Measurements from ENCODE around the gene PBX4. TPM values are rescaled to one million over a fixed set of nuclear protein-coding genes. Genes with fewer than 3 reads are reported as not detected.

Gene PBX4
- total RNA-seq, 1 donor from 2014 or later, result 0.93 TPM

DNA sequence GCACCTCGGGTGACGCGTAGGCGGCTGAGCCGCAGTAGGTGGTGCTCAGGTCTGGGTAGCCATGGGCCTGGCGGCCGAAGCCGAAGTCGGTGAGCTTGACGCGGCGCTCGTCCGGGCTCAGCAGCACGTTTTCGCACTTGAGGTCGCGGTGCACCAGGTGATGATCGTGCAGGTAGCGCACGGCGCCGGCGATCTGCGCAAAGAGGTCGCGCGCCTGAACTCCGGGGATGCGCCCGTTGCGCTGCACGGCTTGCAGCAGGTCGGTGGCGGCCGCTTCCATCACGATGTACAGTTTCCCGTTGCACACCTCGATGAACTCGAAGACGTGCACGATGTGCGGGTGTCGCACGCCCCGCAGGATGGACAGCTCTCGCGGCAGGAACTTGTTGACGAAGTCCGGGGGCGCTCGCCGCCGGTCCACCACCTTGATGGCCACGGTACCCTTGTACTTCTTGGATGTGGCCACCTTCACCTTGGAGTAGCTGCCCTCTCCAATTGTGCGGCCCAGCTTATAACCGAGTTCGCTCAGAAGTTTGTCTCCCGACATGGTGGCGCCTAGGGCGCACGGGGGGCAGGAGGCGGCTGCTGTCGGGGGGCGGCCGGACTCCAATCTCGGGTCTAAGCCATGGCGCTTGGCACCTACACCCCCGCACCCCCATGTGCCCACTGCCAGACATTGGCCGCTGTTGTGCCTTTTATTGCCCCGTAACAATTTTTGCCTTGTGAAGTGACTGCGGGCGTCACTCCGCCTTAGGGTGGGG is 103.4 kb downstream of the PBX4 start, which contains the start of gene TSSK6:
Gene TSSK6 (minus strand): TSS at position 668 of the 761 bp plus-strand sequence. CDS start 121 bp downstream, at position 547.
- Histone ChIP-seq H3K27me3 (ENCODE audit: insufficient read depth, low read length) (no peaks in the 10 kb centered on the region), H3K79me2 (ENCODE audit: insufficient read depth, low read length) (peaks cover 34% of the 10 kb centered on the region), H3K9me3 (ENCODE audit: insufficient read depth, low read depth, low read length) (peaks cover 11% of the 10 kb centered on the region), H4K20me1 (ENCODE audit: insufficient read depth, low read length) (peaks cover 9% of the 10 kb centered on the region), H2AFZ (ENCODE audit: low read depth, low read length) (peak within 1 kb of the TSS; percentile 96), H3K4me1 (ENCODE audit: insufficient read depth, low read length) (peaks cover 5% of the 10 kb centered on the region), H3K4me2 (ENCODE audit: low read length) (peak within 1 kb of the TSS; percentile 93), H3K4me3 (ENCODE audit: insufficient read depth, low read depth, low read length) (peak within 1 kb of the TSS; percentile 95), H3K36me3 (ENCODE audit: insufficient read depth, low read length) (peaks cover 3% of the 10 kb centered on the region), H3K27ac (ENCODE audit: low read depth, low read length) (peak within 1 kb of the TSS; percentile 57), H3K9ac (ENCODE audit: low read length) (peak within 1 kb of the TSS; percentile 86)
- peaks cover 9% of the 10 kb centered on the region for H3K36me3 Mint-ChIP-seq (ENCODE audit: low read depth, unreplicated experiment)
- H3K4me1 Mint-ChIP-seq (ENCODE audit: low read depth, unreplicated experiment), result no peaks in the 10 kb centered on the region
- peak within 1 kb of the TSS; percentile 87 for H3K27ac Mint-ChIP-seq (ENCODE audit: unreplicated experiment)
- DNase-seq (ENCODE audit: low read depth), result no peak
- FAIRE-seq, result no peak
- peak within 1 kb of the TSS; percentile 93 for H3K4me3 Mint-ChIP-seq (ENCODE audit: unreplicated experiment)
- TF ChIP-seq EZH2 (IDR thresholded peaks at IDR 0.05; ENCODE audit: insufficient read depth, low read length), result no peak
- TF ChIP-seq, protein P1, sequence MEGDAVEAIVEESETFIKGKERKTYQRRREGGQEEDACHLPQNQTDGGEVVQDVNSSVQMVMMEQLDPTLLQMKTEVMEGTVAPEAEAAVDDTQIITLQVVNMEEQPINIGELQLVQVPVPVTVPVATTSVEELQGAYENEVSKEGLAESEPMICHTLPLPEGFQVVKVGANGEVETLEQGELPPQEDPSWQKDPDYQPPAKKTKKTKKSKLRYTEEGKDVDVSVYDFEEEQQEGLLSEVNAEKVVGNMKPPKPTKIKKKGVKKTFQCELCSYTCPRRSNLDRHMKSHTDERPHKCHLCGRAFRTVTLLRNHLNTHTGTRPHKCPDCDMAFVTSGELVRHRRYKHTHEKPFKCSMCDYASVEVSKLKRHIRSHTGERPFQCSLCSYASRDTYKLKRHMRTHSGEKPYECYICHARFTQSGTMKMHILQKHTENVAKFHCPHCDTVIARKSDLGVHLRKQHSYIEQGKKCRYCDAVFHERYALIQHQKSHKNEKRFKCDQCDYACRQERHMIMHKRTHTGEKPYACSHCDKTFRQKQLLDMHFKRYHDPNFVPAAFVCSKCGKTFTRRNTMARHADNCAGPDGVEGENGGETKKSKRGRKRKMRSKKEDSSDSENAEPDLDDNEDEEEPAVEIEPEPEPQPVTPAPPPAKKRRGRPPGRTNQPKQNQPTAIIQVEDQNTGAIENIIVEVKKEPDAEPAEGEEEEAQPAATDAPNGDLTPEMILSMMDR (IDR thresholded peaks at IDR 0.05; ENCODE audit: insufficient read depth, low read depth, low read length), result no peak
- peaks cover 3% of the 10 kb centered on the region for H3K9me3 Mint-ChIP-seq (ENCODE audit: unreplicated experiment)
- H3K27me3 Mint-ChIP-seq (ENCODE audit: low read depth, unreplicated experiment), result no peaks in the 10 kb centered on the region

DNA sequence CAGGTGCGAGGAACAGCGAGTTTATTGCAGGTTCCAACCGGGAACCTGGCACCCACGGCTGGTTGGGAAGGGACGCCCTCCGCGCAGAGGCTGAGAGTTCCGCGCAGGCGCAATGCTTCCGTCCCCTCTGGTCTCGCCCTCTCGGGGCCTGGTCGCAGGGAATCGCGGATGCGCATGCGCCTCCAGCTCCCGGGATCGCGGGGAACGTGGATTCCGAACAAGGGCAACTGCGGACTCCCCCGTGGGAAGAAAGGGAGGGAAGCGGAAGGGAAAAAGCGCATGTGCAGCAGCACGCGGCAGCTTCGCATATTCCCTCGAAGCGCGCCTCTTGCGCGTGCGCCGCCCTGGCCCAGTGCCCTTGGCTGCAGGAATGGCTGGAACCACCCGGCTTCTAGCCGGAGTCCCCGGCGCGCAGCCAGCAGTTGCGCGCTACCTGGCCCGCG is 104.3 kb downstream of the PBX4 start:
- Histone ChIP-seq H3K4me3 (ENCODE audit: insufficient read depth, low read depth, low read length) (no peak overlapping the region), H3K9me3 (ENCODE audit: insufficient read depth, low read depth, low read length) (peaks cover 11% of the 10 kb centered on the region), H4K20me1 (ENCODE audit: insufficient read depth, low read length) (peaks cover 2% of the 10 kb centered on the region), H2AFZ (ENCODE audit: low read depth, low read length) (no peak overlapping the region), H3K27ac (ENCODE audit: low read depth, low read length) (no peak overlapping the region), H3K4me2 (ENCODE audit: low read length) (peak overlapping the region; percentile 69), H3K4me1 (ENCODE audit: insufficient read depth, low read length) (peaks cover 5% of the 10 kb centered on the region), H3K27me3 (ENCODE audit: insufficient read depth, low read length) (no peaks in the 10 kb centered on the region), H3K79me2 (ENCODE audit: insufficient read depth, low read length) (peaks cover 26% of the 10 kb centered on the region), H3K36me3 (ENCODE audit: insufficient read depth, low read length) (peaks cover 1% of the 10 kb centered on the region), H3K9ac (ENCODE audit: low read length) (no peak overlapping the region)
- peaks cover 7% of the 10 kb centered on the region for H3K36me3 Mint-ChIP-seq (ENCODE audit: low read depth, unreplicated experiment)
- TF ChIP-seq, protein P1 (IDR thresholded peaks at IDR 0.05; ENCODE audit: insufficient read depth, low read depth, low read length), result no peak
- no peak for TF ChIP-seq EZH2 (IDR thresholded peaks at IDR 0.05; ENCODE audit: insufficient read depth, low read length)
- no peak for FAIRE-seq
- no peaks in the 10 kb centered on the region for H3K4me1 Mint-ChIP-seq (ENCODE audit: low read depth, unreplicated experiment)
- H3K4me3 Mint-ChIP-seq (ENCODE audit: unreplicated experiment), result peak overlapping the region; percentile 40
- DNase-seq (ENCODE audit: low read depth), result peak; percentile 33
- no peaks in the 10 kb centered on the region for H3K27me3 Mint-ChIP-seq (ENCODE audit: low read depth, unreplicated experiment)
- H3K27ac Mint-ChIP-seq (ENCODE audit: unreplicated experiment), result no peak overlapping the region
- H3K9me3 Mint-ChIP-seq (ENCODE audit: unreplicated experiment), result peaks cover 3% of the 10 kb centered on the region

DNA sequence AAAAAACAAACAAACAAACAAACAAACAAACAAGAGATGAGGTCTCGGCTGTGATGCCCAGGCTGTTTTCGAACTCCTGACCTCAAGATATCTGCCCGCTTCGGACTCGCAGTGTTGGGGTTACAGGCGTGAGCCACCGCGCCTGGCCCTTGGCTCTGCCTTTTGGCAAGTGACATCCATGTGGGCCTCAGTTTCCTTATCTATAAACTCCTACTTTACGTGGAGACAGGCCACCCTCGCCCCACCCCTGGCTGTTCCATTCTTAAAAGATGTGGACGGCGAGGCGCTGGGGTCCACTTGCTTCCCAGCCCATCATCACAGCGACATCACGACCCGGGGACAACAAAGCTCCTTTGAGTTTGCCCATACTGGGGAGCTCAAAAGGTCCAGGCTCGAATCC is 104.8 kb downstream of the PBX4 start:
- no peak overlapping the region for H3K4me3 Mint-ChIP-seq (ENCODE audit: unreplicated experiment)
- no peaks in the 10 kb centered on the region for H3K36me3 ChIP-seq (ENCODE audit: insufficient read depth, low read length)
- peaks cover 8% of the 10 kb centered on the region for H3K36me3 Mint-ChIP-seq (ENCODE audit: low read depth, unreplicated experiment)
- no peaks in the 10 kb centered on the region for H3K27me3 Mint-ChIP-seq (ENCODE audit: low read depth, unreplicated experiment)
- no peaks in the 10 kb centered on the region for H3K27me3 ChIP-seq (ENCODE audit: insufficient read depth, low read length)
- no peak overlapping the region for H2AFZ ChIP-seq (ENCODE audit: low read depth, low read length)
- H3K4me3 ChIP-seq (ENCODE audit: insufficient read depth, low read depth, low read length), result no peak overlapping the region
- no peaks in the 10 kb centered on the region for H4K20me1 ChIP-seq (ENCODE audit: insufficient read depth, low read length)
- TF ChIP-seq, protein P1 (IDR thresholded peaks at IDR 0.05; ENCODE audit: insufficient read depth, low read depth, low read length), result no peak
- TF ChIP-seq EZH2 (IDR thresholded peaks at IDR 0.05; ENCODE audit: insufficient read depth, low read length), result no peak
- H3K79me2 ChIP-seq (ENCODE audit: insufficient read depth, low read length), result peaks cover 21% of the 10 kb centered on the region
- DNase-seq (ENCODE audit: low read depth) (no peak), FAIRE-seq (no peak)
- H3K4me2 ChIP-seq (ENCODE audit: low read length), result peak overlapping the region; percentile 69
- H3K9ac ChIP-seq (ENCODE audit: low read length), result no peak overlapping the region
- peaks cover 11% of the 10 kb centered on the region for H3K9me3 ChIP-seq (ENCODE audit: insufficient read depth, low read depth, low read length)
- no peak overlapping the region for H3K27ac ChIP-seq (ENCODE audit: low read depth, low read length)
- H3K9me3 Mint-ChIP-seq (ENCODE audit: unreplicated experiment), result peaks cover 3% of the 10 kb centered on the region
- no peak overlapping the region for H3K27ac Mint-ChIP-seq (ENCODE audit: unreplicated experiment)
- peaks cover 5% of the 10 kb centered on the region for H3K4me1 ChIP-seq (ENCODE audit: insufficient read depth, low read length)
- H3K4me1 Mint-ChIP-seq (ENCODE audit: low read depth, unreplicated experiment), result no peaks in the 10 kb centered on the region

Data from astrocyte (in vitro differentiated cells and primary cell).